GM12873 (cell line): ENCODE measurements around the gene TBX21.

Experiments
- TF ChIP-seq, protein P1 (sequence below): IDR thresholded peaks from 2 replicates; pipeline ENCODE4 v1.5.1; 2012; ENCODE audit warnings: low read depth, mild to moderate bottlenecking, moderate library complexity, low read length, control low read depth; ENCODE audit not compliant: insufficient read depth; ENCODE audit errors: missing control alignments

Gene TBX21

DNA sequence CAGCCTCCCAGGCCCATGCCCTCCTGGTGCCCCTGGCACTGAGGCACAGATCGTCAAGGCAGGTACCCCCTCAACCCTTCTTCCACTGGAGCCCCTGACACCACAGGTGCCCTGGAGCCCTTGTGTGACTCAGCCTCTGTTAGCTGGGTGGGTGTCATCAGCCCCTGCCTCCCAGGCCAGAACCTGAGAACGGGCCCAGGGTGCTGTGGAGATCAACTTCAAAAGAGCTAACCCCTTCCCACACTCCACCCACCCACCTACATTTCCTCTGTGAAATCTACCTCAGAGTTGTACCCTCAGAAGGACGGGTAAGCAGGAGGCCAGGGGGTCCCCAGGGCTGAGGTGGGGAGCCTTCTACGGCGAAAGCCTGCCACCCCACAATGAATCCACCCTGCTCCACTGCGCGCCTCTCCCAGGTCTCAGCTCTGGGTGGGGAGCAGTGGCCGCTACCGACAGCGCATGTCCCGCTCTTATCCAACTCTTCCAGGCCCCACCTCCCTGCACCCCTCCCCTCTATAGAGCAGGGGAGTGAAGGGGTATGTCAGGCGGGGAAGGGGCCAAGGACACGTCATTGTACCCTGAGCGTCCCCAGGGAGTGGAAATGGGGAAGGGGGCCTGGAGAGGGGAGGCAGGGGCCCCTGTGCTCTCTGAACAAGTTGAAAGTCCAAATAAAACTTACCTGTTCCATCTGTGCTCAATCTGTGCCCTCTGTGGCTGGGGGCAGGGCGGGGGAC lies 21.5 kb upstream of the TBX21 start:
- TF ChIP-seq, protein P1, sequence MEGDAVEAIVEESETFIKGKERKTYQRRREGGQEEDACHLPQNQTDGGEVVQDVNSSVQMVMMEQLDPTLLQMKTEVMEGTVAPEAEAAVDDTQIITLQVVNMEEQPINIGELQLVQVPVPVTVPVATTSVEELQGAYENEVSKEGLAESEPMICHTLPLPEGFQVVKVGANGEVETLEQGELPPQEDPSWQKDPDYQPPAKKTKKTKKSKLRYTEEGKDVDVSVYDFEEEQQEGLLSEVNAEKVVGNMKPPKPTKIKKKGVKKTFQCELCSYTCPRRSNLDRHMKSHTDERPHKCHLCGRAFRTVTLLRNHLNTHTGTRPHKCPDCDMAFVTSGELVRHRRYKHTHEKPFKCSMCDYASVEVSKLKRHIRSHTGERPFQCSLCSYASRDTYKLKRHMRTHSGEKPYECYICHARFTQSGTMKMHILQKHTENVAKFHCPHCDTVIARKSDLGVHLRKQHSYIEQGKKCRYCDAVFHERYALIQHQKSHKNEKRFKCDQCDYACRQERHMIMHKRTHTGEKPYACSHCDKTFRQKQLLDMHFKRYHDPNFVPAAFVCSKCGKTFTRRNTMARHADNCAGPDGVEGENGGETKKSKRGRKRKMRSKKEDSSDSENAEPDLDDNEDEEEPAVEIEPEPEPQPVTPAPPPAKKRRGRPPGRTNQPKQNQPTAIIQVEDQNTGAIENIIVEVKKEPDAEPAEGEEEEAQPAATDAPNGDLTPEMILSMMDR, result no peak

DNA sequence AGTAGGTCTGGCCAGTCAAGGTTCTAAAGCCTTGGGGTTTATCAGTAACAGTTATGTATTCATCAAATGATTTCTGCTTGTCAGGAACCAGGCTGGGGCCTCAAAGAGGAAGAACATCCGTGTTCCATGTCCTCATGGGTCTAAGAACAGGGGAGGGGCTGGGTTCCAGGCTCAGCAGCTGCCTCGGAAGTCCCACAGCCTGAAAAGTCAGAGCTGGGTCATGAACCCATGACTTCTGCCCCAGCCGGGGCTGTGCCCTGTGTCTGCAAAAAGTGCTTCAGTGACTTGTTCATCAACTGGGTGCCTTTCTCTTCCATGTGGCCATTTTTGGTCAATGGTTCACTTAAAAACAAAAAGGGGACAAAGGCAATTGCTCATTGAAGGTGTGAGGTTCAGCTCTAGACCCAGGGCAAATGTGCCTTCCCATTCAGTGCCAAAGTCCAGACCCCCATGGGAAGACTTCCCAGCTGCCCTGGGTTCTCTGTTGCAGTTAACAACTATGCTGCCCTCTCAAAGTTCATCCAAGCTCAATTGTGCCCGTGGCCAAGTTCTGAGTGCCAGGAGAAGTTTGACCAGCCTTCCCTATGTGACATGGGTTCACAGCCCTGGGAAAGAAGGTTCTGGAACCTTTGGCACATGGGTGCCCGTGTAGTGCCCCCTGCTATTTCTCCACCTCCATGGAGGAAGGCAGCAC lies 20.6 kb upstream of the TBX21 start:
- TF ChIP-seq, protein P1, result no peak

DNA sequence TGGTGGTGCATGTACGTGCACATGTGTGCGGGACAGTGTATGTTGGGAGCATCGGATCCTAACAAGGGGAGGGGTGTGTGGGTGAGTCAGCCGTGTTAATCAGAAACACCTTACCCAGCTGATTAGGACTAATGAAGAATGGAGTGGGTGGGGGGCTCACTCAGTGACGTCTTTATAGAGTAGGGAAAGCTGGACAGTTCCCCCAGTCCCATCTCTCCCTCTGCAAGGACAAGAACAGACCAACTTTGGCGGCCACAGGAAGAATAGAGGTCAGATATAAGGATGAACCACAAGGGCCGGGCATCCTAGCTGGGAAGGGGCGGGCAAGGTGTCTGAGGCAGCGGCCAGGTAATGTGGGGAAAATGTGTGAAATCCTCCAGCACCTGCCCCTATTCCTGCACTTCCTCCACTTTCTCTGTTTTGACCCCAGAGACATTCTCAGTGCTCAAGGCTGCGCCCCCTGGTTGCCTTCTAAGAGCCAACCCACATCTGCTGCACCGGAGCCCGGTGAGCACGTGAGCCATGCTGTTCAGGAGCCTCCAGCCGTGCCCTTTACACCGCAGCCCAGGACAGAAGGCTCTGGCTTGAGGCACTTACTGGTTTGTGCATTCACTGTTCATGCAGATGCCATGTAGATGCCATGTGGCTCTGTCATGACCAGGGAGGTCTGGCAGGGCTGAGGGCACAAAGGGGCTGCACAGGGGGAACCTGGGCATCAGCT lies 18.9 kb upstream of the TBX21 start:
- TF ChIP-seq, protein P1, result peak; percentile 27

DNA sequence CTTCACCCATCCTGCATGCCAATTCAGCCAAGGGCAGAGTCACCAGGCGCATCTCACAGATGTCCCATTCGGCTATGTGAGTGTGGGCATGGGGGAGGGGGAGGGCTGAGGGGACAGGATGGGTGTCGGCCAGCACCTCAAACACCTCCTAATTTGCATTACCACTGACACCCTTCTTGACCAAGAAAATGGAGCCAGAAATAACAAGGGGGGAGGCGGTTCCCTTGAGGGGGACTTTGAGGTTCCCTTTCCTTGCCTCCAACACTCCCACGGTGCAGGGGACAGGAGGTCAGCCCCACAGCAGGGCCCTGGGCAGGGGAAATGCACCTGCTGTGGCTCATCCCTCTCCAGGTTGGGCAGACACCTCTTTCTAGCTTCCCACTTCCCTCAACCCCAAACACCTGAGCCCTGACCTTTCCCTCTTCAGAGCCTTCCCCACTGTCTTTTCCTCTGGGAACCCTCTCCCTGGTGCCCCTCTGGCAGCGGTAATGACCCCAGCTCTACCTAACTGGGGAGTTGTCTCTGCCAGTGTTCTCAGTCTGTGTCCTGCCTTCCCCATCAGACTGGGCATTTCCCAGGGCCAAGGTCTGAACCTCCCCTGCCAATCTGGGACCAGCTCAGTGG lies 18.2 kb upstream of the TBX21 start:
- TF ChIP-seq, protein P1, result no peak

DNA sequence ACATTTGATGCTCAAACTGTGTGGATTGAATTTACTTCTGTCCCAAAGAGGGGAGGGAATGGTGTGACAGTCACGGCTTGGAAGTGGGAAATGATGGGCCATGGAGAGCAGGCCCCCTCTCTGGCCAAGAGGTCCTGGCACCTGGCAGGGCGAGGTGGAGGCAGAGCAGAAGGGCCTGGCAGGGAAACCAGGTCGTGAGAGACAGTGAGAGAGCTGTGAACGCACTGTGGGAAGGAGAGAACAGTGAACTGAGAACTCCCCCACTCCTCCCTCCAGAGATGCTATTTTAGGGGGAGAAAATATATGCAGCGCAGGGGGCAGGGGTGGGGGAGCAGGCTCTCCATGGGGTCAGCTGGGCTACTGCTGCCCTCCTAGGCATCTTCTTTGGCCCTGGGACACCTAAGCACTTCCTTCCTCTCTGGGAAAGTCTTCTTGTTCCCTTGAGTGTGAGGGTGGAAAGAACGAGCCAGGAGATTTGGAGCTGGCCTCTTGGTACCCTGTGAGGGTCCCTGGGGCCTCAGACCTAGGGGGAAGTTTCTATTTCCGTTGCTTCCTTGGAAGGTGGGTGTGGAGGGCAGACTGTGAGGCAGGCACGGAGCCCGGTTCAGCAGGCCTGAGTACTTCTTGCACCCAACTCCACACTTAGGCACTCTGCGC lies 17.2 kb upstream of the TBX21 start:
- TF ChIP-seq, protein P1, result no peak

DNA sequence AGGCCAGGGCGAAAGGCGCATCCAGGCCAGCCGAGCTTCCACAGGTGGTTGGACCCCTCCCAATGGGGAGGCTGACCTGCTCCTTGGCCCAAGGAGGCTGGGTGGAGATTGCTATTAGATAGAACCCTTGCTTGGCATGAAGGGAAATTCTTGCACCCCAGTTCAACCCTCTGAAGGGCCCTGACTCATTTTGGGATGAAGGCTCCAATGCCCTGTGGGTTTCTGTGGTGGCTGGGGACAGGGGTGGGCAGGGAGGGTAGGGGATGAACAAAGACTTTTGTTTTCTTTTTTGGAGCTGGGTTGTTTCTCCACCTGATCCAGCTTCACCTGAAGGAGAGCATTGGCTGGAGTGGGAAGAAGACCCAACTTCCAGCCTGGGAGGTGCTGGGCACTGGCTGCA lies 16.7 kb upstream of the TBX21 start:
- TF ChIP-seq, protein P1, result no peak
